ENCODE data around the gene GRPR.

Gene GRPR

GRCh38 chrX:16089086-16089485 is 34.3 kb upstream of the GRPR start:
- H3K27ac ChIP-seq = no peak overlapping the region
- no peak for TF ChIP-seq ZFX (IDR thresholded peaks at IDR 0.05; ENCODE audit: borderline replicate concordance)
- TF ChIP-seq CTCF (IDR thresholded peaks at IDR 0.05) = no peak

- H3K27ac ChIP-seq = no peak overlapping the region
- TF ChIP-seq ZFX (IDR thresholded peaks at IDR 0.05; ENCODE audit: borderline replicate concordance) (no peak), CTCF (IDR thresholded peaks at IDR 0.05) (no peak)
Observed at GRCh38 chrX:16096141-16096540, 27.2 kb upstream of the GRPR start.

DNA sequence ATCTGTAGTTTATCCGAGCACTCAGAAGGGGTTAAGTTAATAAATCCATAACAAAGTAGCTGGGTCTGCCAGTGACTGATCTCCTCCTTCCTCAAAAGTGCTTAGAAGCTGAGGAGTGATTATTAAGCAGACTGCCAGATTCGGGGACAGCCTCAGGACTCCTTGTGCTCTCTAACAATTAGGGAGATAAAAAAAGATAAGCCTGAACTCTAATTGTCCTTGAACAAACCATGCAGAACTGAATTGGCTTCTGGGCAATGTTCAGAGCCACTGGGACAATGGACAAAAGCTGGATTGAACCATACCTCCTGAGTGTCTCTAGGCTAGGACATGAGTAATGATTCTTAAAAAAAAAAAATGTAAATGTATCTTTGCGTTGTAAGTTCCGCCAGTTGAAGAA is 22.7 kb upstream of the GRPR start:
- no peak for TF ChIP-seq ZFX (IDR thresholded peaks at IDR 0.05; ENCODE audit: borderline replicate concordance)
- TF ChIP-seq CTCF (IDR thresholded peaks at IDR 0.05) = no peak
- H3K27ac ChIP-seq = no peak overlapping the region

GRCh38 chrX:16101581-16101980 is 21.8 kb upstream of the GRPR start:
- no peak for TF ChIP-seq ZFX (IDR thresholded peaks at IDR 0.05; ENCODE audit: borderline replicate concordance)
- TF ChIP-seq CTCF (IDR thresholded peaks at IDR 0.05) = no peak
- no peak overlapping the region for H3K27ac ChIP-seq

DNA sequence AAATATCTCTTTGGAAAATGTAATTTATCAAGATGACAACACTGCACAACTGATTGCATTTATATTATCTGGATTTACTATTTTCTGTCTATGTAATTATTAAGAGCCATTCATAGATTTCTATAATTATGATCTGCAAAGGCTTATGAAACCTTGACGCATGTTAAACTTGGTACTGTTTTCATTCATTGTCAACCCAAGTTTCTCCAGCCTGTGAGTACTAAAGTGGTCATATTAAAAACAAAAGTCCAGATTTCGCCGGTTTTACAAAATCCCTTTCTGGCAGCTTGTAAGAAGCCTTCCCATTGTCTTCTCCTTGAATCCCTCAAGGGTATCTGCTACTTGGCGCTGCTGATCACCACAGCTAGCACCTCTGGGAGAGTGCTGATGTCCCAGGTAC is 19.7 kb upstream of the GRPR start:
- no peak overlapping the region for H3K27ac ChIP-seq
- no peak for TF ChIP-seq ZFX (IDR thresholded peaks at IDR 0.05; ENCODE audit: borderline replicate concordance)
- no peak for TF ChIP-seq CTCF (IDR thresholded peaks at IDR 0.05)

DNA sequence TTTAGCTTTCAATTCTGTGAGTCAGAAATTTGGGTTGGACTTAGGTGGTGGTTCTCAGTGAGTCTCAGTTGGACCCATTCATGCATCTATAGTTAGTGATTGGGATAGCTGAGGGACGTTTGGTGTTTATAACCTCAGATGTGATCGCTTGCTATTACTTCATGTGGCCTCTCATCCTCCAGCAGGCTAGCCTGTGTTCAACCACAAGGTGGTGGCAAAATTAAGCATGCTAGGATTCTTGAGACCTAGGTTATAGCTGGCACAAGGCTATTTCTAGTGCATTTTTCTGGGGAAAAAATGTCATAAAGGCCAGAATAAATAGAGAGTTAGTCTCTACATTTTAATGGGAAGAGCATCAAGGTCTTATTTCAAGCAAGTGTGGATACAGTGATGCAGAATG is 10.9 kb upstream of the GRPR start:
- no peak for TF ChIP-seq CTCF (IDR thresholded peaks at IDR 0.05)
- no peak for TF ChIP-seq ZFX (IDR thresholded peaks at IDR 0.05; ENCODE audit: borderline replicate concordance)
- no peak overlapping the region for H3K27ac ChIP-seq

DNA sequence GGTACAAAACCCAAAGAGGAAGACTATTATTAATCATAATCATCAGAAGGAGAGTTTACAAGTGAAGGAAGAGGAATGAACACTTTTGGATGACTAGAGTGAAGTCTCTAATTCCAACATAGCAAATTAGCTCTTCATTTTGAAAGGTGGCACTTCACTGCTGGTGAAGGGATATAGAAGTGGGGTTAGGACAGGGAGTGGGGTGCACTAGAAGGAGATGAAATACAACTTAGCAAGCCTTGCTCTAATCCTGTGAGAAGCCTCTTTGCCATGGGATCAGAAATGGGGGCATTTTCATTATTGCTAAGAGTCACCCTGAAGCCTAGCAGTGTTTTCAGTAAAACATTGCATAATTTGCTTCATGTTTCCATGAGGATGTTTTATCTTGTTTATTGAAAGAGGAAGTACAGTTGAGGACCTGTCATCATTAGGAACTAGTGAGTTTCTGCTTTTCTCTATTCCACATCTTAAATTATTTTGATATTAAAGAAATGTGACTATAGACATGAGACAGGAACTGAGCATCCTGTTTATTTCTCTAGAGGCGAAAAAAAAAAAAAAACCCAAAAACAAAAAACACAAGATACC is 9.3 kb upstream of the GRPR start:
- H3K27ac ChIP-seq = no peak overlapping the region
- TF ChIP-seq ZFX (IDR thresholded peaks at IDR 0.05; ENCODE audit: borderline replicate concordance) (no peak), CTCF (IDR thresholded peaks at IDR 0.05) (no peak)

Measured in 22Rv1 (cell line).